Natural killer cell (primary cell): ENCODE measurements around the gene SULF2. TPM values are rescaled to one million over a fixed set of nuclear protein-coding genes. Genes with fewer than 3 reads are reported as not detected.

Source experiments
- ATAC-seq, 3 donors: fragments of 150-1000 bp in 2 of 3; fragments of 200-7000 bp in 1 of 3; cut with Tn5 transposase; 1 replicate in 1 of 3; 2 replicates in 2 of 3; pipeline ENCODE4 v1.10.0; 2021; ENCODE audit warnings: mild to moderate bottlenecking in 2 of 3, moderate library complexity in 2 of 3
- DNase-seq, 2 donors: peaks; one replicate each; pipeline versions ENCODE4 v3.0.0 to v3.0.0-alpha.2; 2013 to 2021; ENCODE audit warnings: mixed read lengths in 1 of 2
- H3K27ac ChIP-seq: one replicate; pipeline ENCODE4 v1.5.1; 2013; ENCODE audit warnings: mild to moderate bottlenecking, low read length
- H3K27me3 ChIP-seq: one replicate; pipeline ENCODE4 v1.6.1; 2013; ENCODE audit warnings: low read length; ENCODE audit not compliant: control insufficient read depth, insufficient read depth
- H3K36me3 ChIP-seq: one replicate; pipeline ENCODE4 v1.6.1; 2013; ENCODE audit warnings: low read length; ENCODE audit not compliant: control insufficient read depth, insufficient read depth
- H3K4me1 ChIP-seq: one replicate; pipeline ENCODE4 v1.6.1; 2013; ENCODE audit warnings: low read length; ENCODE audit not compliant: control insufficient read depth, insufficient read depth
- H3K4me3 ChIP-seq: one replicate; pipeline ENCODE4 v1.5.1; 2013; ENCODE audit warnings: low read length
- H3K9me3 ChIP-seq: one replicate; pipeline ENCODE4 v1.6.1; 2013; ENCODE audit warnings: low read length; ENCODE audit not compliant: control insufficient read depth, insufficient read depth
- H3K27ac Mint-ChIP-seq, 2 donors: one replicate each; pipeline ENCODE4 v1.8.0; 2022; ENCODE audit warnings: mild to moderate bottlenecking in 2 of 2, mixed read lengths in 2 of 2, moderate library complexity in 1 of 2
- H3K27me3 Mint-ChIP-seq, 2 donors: one replicate each; pipeline ENCODE4 v1.8.0; 2022; ENCODE audit warnings: low read depth in 2 of 2, mixed read lengths in 2 of 2
- H3K36me3 Mint-ChIP-seq: one replicate; pipeline ENCODE4 v1.8.0; 2022; ENCODE audit warnings: mixed read lengths
- H3K4me1 Mint-ChIP-seq, 2 donors: one replicate each; pipeline ENCODE4 v1.8.0; 2022; ENCODE audit warnings: mixed read lengths in 2 of 2
- H3K4me3 Mint-ChIP-seq: one replicate; pipeline ENCODE4 v1.8.0; 2022; ENCODE audit warnings: mild to moderate bottlenecking, moderate library complexity, mixed read lengths
- H3K9me3 Mint-ChIP-seq, 2 donors: one replicate each; pipeline ENCODE4 v1.8.0; 2022; ENCODE audit warnings: mixed read lengths in 2 of 2
- WGBS: methylation state at CpG from one replicate; pipeline ENCODE4 v1.1.7; 2013; ENCODE audit warnings: missing lambda C conversion rate; ENCODE audit not compliant: insufficient coverage; 5-methylcytosine and 5-hydroxymethylcytosine counted together
- intact Hi-C: fragments of 100-400 bp; cut with micrococcal nuclease; formaldehyde crosslinking; loops from one replicate; pipeline ENCODE4 v1.14.2; 2022
- total RNA-seq, 4 donors: library from RNA; stranded (reverse); fragments of 120-200 nt in 1 of 4; gene quantifications; one replicate each; pipeline versions ENCODE4 v1.2.3 to v1.2.4, GENCODE V29; 2013 to 2022
- TF ChIP-seq, protein P1 (sequence below): fragments of 200-600 bp; IDR thresholded peaks from one replicate; pipeline ENCODE4 v1.8.0; 2022; ENCODE audit warnings: antibody characterized with exemption

SULF2 gene
- total RNA-seq, 3 donors from 2014 or later (not counting 1 experiment from before 2014, with no cell fraction given): 8.1 to 48.7 (median 12.3) TPM

DNA sequence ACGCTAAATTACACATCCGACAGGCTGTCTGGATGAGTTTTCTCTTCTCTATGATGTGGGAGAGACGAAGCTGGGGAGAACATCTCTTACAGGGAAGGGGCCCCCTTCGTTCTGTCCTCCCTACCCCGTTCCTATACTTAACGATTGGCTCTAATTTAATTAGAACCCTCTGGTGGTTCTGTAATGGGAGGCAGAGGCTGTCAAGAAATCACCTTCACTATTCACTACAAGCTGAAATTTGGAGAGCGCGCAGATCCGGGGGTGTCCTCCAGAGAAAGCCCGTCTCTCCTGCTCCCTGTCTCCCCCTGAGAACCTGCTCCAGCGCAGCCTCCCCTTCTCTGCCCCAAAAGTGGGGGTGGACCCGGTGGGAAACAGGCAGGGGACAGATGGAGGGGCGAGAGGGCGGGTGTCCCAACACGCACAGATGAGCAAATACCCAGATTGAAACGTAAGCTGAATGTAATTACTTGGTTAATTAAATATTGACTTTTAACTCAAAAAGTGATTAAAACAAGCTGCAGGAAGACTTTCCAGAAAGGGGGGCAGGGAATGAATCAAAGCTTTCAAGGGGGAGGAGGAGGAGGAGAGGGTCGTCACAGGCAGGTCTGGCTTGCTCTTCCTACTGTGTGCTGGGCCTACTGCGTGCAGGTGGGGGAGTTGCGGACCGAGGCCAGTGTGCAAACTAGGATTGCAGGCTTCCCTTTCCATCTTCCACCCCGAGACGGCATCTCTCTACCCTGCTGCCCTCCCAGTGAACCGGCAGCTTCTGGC is 1.3 kb downstream of the SULF2 start:
- Histone ChIP-seq H3K4me1 (peaks cover 9% of the 10 kb centered on the region), H3K27me3 (no peaks in the 10 kb centered on the region), H3K27ac (no peak overlapping the region), H3K36me3 (no peaks in the 10 kb centered on the region), H3K9me3 (no peaks in the 10 kb centered on the region), H3K4me3 (peak overlapping the region; percentile 17)
- no peak for ATAC-seq
- H3K27ac Mint-ChIP-seq: no peak overlapping the region
- DNase-seq: no peak
- 48% methylated on average over 19 of the region's 23 CpGs for WGBS
- H3K4me3 Mint-ChIP-seq: no peak overlapping the region
- peaks cover 0 to 4% of the 10 kb centered on the region in 2 donors for H3K4me1 Mint-ChIP-seq
- intact Hi-C loops: no loop called here
- TF ChIP-seq, protein P1, sequence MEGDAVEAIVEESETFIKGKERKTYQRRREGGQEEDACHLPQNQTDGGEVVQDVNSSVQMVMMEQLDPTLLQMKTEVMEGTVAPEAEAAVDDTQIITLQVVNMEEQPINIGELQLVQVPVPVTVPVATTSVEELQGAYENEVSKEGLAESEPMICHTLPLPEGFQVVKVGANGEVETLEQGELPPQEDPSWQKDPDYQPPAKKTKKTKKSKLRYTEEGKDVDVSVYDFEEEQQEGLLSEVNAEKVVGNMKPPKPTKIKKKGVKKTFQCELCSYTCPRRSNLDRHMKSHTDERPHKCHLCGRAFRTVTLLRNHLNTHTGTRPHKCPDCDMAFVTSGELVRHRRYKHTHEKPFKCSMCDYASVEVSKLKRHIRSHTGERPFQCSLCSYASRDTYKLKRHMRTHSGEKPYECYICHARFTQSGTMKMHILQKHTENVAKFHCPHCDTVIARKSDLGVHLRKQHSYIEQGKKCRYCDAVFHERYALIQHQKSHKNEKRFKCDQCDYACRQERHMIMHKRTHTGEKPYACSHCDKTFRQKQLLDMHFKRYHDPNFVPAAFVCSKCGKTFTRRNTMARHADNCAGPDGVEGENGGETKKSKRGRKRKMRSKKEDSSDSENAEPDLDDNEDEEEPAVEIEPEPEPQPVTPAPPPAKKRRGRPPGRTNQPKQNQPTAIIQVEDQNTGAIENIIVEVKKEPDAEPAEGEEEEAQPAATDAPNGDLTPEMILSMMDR: no peak
- no peaks in the 10 kb centered on the region for H3K36me3 Mint-ChIP-seq
- no peaks in the 10 kb centered on the region for H3K9me3 Mint-ChIP-seq
- H3K27me3 Mint-ChIP-seq: peaks cover 38 to 42% of the 10 kb centered on the region in 2 donors

DNA sequence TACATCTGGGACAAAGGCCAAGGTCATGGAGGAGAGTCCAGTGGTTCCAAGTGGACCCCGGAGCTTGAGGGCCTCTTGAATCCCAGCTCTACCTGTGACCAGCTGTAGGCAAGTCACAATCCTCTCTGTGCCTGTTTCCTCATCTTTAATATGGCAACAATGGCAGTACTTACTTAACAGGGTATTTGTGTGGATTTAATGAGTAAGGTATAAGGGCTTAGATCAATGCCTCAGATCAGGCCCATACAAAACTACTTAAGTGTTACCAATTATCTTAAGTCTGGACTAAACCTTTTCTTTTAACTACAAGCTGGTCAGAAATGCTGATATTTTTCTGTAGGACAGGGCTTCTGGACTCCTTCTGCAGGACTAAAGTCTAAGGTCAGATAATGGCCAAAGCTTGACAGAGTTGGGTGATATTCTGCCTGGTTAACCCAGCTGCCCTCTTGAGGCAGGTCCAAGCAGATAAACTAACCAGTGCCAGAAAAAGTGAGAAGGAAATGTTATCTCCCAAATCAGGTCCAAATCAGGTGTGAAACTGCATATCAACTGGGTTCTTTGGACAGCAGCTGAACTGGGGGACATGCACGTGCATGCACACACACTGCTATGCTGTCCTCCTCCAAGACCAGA is 2.2 kb downstream of the SULF2 start:
- Mint-ChIP-seq H3K4me3 (no peak overlapping the region), H3K27ac (no peak overlapping the region), H3K27me3 (peaks cover 37 to 42% of the 10 kb centered on the region in 2 donors), H3K36me3 (no peaks in the 10 kb centered on the region), H3K9me3 (no peaks in the 10 kb centered on the region), H3K4me1 (peaks cover 0 to 4% of the 10 kb centered on the region in 2 donors)
- intact Hi-C loops: no loop called here
- Histone ChIP-seq H3K36me3 (no peaks in the 10 kb centered on the region), H3K27ac (no peak overlapping the region), H3K4me3 (no peak overlapping the region), H3K9me3 (no peaks in the 10 kb centered on the region), H3K27me3 (no peaks in the 10 kb centered on the region), H3K4me1 (peaks cover 9% of the 10 kb centered on the region)
- WGBS: 78% methylated on average over 2 of the region's 2 CpGs
- DNase-seq (no peak), ATAC-seq (no peak)
- TF ChIP-seq, protein P1: no peak

DNA sequence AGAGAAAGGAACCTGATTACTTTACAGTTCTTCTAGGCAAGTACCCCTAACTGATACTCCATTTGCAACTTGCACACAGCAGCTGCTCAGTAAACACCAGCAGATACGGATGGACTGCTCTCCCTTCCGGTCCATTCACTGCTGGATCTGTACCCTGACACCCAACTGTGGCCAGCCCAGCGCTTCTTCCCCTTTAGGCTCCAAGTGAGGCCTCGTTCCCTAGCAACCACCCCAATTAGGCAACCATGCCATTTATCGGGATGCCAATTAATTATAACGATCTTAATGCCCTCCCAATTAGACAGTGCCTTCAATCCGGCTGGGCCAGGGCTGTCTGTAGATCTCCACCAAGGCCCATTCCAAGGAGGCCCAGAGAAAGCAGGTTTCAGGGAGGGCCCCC is 3.2 kb downstream of the SULF2 start:
- no peaks in the 10 kb centered on the region for H3K27me3 ChIP-seq
- peaks cover 33 to 39% of the 10 kb centered on the region in 2 donors for H3K27me3 Mint-ChIP-seq
- ATAC-seq (no peak), DNase-seq (no peak)
- intact Hi-C loops: no loop called here
- TF ChIP-seq, protein P1: no peak
- no peak overlapping the region for H3K4me3 ChIP-seq
- WGBS: 88% methylated on average over 7 of the region's 7 CpGs
- no peak overlapping the region for H3K27ac Mint-ChIP-seq
- peaks cover 9% of the 10 kb centered on the region for H3K4me1 ChIP-seq
- H3K36me3 Mint-ChIP-seq: no peaks in the 10 kb centered on the region
- no peaks in the 10 kb centered on the region for H3K9me3 Mint-ChIP-seq
- no peaks in the 10 kb centered on the region for H3K36me3 ChIP-seq
- peaks cover 0 to 4% of the 10 kb centered on the region in 2 donors for H3K4me1 Mint-ChIP-seq
- H3K9me3 ChIP-seq: no peaks in the 10 kb centered on the region
- H3K27ac ChIP-seq: no peak overlapping the region
- no peak overlapping the region for H3K4me3 Mint-ChIP-seq
